Stimulated activated CD8-positive, alpha-beta memory T cell treated with anti-CD3 and anti-CD28 coated beads, Interleukin-12 subunit alpha, Interleukin-12 subunit beta, amount 100 ng/mL, for 24 hours (primary cell): ENCODE data around the gene FANCE.
"Not testable (repeated sequence)": the region's sequence is repeated elsewhere in the genome, so short reads cannot be mapped to it uniquely, and the experiment has no call there.

Source experiments
- DNase-seq: peaks from one replicate; pipeline ENCODE4 v3.0.0-alpha.2; 2020; ENCODE audit errors: extremely low read depth

Gene FANCE

GRCh38 chr6:35497571-35498421 is 45.7 kb downstream of the FANCE start:
- no peak for DNase-seq

GRCh38 chr6:35498422-35499067 is 46.4 kb downstream of the FANCE start:
- no peak for DNase-seq

GRCh38 chr6:35499372-35499771 is 47.2 kb downstream of the FANCE start:
- no peak for DNase-seq

- no peak for DNase-seq
Observed at GRCh38 chr6:35500782-35501181, 48.6 kb downstream of the FANCE start.

- DNase-seq = no peak
Observed at GRCh38 chr6:35501784-35502183, 49.6 kb downstream of the FANCE start.

GRCh38 chr6:35503534-35503933 is 51.4 kb downstream of the FANCE start:
- DNase-seq = no peak

- DNase-seq = no peak
Observed at GRCh38 chr6:35505999-35506412, 53.9 kb downstream of the FANCE start.

GRCh38 chr6:35506536-35506935 is 54.4 kb downstream of the FANCE start:
- no peak for DNase-seq

- DNase-seq = no peak
Observed at GRCh38 chr6:35507221-35507620, 55.1 kb downstream of the FANCE start.

- DNase-seq = no peak
Observed at GRCh38 chr6:35508027-35508426, 55.9 kb downstream of the FANCE start.

- DNase-seq = no peak
Observed at GRCh38 chr6:35508542-35508941, 56.4 kb downstream of the FANCE start.

- no peak for DNase-seq
Observed at GRCh38 chr6:35510916-35511561, 58.9 kb downstream of the FANCE start.

GRCh38 chr6:35511562-35511941 is 59.4 kb downstream of the FANCE start:
- no peak for DNase-seq

- no peak for DNase-seq
Observed at GRCh38 chr6:35512006-35512405, 59.9 kb downstream of the FANCE start.

GRCh38 chr6:35512740-35513139 is 60.6 kb downstream of the FANCE start, which contains the start of gene TULP1:
Gene TULP1 (minus strand): TSS chr6:35512896. CDS start chr6:35512858, 38 bp downstream.
- no peak for DNase-seq

- no peak for DNase-seq
Observed at GRCh38 chr6:35514587-35514986, 62.4 kb downstream of the FANCE start.

- DNase-seq = not testable (repeated sequence)
Observed at GRCh38 chr6:35515939-35516338, 63.8 kb downstream of the FANCE start.
